ENCODE results near the gene FLYWCH2.
A peak's percentile ranks its signal among the peaks of the same experiment; 100 is the strongest.

The FLYWCH2 gene

DNA sequence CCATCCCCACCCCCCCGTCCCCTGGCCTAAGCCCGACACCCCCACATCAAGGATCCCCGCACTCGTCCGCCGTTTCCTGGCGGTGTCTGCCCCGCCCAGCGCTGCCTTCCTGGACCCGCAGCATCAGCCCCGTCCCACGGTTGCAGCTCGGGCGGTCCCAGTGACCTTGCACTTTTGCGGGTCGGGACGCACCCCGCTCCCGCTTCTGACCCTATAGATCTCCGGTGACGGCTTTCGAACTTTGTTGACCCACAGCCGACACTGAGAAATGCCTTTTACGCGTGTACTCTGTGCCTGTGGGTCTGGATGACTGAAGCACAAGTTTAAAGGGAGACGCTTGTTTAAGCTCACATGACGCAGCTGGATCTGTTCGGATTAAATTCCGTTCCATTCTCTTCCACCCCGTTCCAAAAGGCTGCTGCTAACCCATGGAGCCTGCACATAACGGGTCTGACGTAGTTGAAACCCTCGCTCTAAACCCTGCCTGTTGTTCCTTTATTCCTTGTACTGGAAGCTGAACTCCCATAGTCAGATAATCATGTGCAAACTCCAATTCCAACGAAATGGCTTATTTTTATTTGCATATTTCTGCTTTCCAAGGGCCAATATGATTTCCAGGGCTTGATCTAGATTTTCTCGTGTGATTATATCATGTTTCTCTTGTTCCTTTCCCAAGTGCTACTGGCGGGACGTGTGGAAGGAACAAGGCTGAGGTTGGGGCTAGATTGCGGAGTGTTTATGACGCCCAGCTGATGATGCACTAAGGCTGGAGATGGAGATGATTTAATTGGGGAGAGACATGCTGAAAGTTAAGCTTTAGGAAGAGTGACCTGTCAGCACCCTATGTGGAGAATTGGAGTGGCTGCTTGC, 29.6 kb downstream of the FLYWCH2 start:
- peak; percentile 28 for DNase-seq (ENCODE audit: low read depth)
- peak overlapping the region; percentile 84 for H3K4me3 ChIP-seq (ENCODE audit: control insufficient read depth, low read depth, low read length)
- TF ChIP-seq, protein P1, sequence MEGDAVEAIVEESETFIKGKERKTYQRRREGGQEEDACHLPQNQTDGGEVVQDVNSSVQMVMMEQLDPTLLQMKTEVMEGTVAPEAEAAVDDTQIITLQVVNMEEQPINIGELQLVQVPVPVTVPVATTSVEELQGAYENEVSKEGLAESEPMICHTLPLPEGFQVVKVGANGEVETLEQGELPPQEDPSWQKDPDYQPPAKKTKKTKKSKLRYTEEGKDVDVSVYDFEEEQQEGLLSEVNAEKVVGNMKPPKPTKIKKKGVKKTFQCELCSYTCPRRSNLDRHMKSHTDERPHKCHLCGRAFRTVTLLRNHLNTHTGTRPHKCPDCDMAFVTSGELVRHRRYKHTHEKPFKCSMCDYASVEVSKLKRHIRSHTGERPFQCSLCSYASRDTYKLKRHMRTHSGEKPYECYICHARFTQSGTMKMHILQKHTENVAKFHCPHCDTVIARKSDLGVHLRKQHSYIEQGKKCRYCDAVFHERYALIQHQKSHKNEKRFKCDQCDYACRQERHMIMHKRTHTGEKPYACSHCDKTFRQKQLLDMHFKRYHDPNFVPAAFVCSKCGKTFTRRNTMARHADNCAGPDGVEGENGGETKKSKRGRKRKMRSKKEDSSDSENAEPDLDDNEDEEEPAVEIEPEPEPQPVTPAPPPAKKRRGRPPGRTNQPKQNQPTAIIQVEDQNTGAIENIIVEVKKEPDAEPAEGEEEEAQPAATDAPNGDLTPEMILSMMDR (IDR thresholded peaks at IDR 0.05; ENCODE audit: control insufficient read depth, insufficient read depth, low read depth, low read length, missing control alignments), result no peak

DNA sequence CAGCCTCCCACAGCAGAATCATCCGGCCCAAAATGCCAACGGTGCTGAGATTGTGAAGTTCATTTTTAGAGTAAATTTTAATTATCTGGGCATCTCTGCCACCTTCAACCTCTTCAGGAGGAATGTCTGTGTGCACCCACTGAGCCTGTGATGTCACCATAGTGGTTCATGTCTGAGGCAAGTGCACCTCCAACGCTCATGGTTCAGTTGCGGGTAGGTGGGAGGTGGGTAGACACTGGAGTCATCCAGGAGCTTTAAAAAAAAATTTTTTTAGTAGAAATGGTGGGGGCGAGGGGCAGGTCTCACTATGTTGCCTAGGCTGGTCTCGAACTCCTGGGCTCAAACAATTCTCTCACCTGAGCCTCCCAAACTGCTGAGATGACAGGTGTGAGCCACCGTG, 30.6 kb downstream of the FLYWCH2 start:
- TF ChIP-seq, protein P1 (IDR thresholded peaks at IDR 0.05; ENCODE audit: control insufficient read depth, insufficient read depth, low read depth, low read length, missing control alignments), result no peak
- peak overlapping the region; percentile 84 for H3K4me3 ChIP-seq (ENCODE audit: control insufficient read depth, low read depth, low read length)
- no peak for DNase-seq (ENCODE audit: low read depth)

DNA sequence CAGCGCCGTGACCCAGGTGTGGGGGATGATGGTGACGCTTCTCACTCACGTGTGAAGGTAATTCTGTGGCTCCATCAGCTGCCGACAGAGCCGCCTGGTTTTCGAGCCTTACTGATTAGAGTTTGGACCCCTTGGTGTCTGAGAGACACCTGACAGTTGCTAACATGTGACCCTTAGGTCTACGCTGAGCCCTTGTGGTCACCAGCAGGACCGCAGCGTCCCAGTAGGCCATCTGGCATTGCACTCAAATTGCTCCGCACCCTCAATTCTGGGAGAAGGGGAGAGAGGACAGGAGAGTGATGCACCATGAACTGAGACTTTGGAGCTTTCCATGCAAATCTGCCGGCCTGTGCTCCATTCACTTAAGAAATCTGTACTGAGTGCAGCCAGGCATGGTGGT, 31.2 kb downstream of the FLYWCH2 start:
- no peak for DNase-seq (ENCODE audit: low read depth)
- TF ChIP-seq, protein P1 (IDR thresholded peaks at IDR 0.05; ENCODE audit: control insufficient read depth, insufficient read depth, low read depth, low read length, missing control alignments), result no peak
- H3K4me3 ChIP-seq (ENCODE audit: control insufficient read depth, low read depth, low read length), result no peak overlapping the region

GRCh38 chr16:2915196-2915929, 32.3 kb downstream of the FLYWCH2 start:
- H3K4me3 ChIP-seq (ENCODE audit: control insufficient read depth, low read depth, low read length), result no peak overlapping the region
- TF ChIP-seq, protein P1 (IDR thresholded peaks at IDR 0.05; ENCODE audit: control insufficient read depth, insufficient read depth, low read depth, low read length, missing control alignments), result no peak
- no peak for DNase-seq (ENCODE audit: low read depth)

DNA sequence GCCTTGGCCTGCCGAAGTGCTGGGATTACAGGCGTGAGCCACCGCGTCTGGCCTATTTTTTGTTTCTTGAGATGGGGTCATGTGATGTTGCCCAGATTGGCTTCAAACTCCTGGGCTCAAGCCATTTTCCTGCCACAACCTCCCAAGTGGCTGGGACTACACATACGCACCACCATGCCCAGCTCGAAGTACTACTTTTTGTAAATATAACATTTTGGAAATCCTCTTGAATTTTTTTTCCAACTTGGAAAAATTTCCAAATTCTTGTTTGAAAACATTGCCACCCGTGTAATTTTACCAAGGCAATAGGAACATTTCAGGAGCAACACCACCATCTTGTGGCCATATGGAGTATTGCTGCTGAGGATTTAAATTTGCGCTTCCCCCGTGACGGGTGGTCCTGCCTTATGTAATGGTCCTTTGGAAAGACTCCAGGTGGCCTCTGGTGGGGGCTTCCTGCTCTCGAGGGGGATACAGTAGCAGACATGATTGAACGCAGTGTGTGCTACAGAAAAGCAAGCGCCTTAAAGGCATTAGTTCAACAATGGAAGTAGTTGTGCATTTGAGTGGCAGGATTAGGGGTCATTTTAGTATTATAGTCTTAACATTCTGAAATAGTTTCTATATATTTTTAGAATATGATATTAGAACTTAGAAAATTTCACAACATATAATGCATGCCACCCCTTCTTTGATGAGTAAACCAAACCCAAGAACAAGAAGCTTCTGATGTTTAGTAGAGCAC, 36.7 kb downstream of the FLYWCH2 start:
- H3K4me3 ChIP-seq (ENCODE audit: control insufficient read depth, low read depth, low read length), result no peak overlapping the region
- DNase-seq (ENCODE audit: low read depth), result peak; percentile 34
- TF ChIP-seq, protein P1 (IDR thresholded peaks at IDR 0.05; ENCODE audit: control insufficient read depth, insufficient read depth, low read depth, low read length, missing control alignments), result peak; percentile 82

- TF ChIP-seq, protein P1 (IDR thresholded peaks at IDR 0.05; ENCODE audit: control insufficient read depth, insufficient read depth, low read depth, low read length, missing control alignments), result no peak
- H3K4me3 ChIP-seq (ENCODE audit: control insufficient read depth, low read depth, low read length), result no peak overlapping the region
- DNase-seq (ENCODE audit: low read depth), result no peak
These were observed 40.5 kb downstream of the FLYWCH2 start for GRCh38 chr16:2923481-2923880.

All from AG09309 (cell line).